GM23338 (cell line): ENCODE data around the gene SH2D6. TPM values are rescaled to one million over a fixed set of nuclear protein-coding genes. Genes with fewer than 3 reads are reported as not detected.

Experiments
- ATAC-seq: fragments of 200-7000 bp; cut with Tn5 transposase; 3 replicates; pipeline ENCODE4 v1.9.1; 2020
- DNase-seq: peaks from one replicate; pipeline ENCODE4 v3.0.0-alpha.2; 2015; ENCODE audit warnings: low spot score
- H2AFZ ChIP-seq: fragments of 200-600 bp; sonication (generic); 2 replicates; pipeline ENCODE4 v1.8.0; 2016; ENCODE audit warnings: antibody characterized with exemption, mild to moderate bottlenecking, moderate library complexity
- H3F3A ChIP-seq: fragments of 200-600 bp; sonication (generic); replicated peaks from 2 replicates; pipeline ENCODE4 v1.8.0; 2017; ENCODE audit warnings: antibody characterized with exemption, mixed run types, low read depth
- H3K27ac ChIP-seq: fragments of 200-600 bp; sonication (generic); 2 replicates; pipeline ENCODE4 v1.6.1; 2016; ENCODE audit warnings: low read depth
- H3K27me3 ChIP-seq: fragments of 200-600 bp; sonication (generic); 2 replicates; pipeline ENCODE4 v1.8.0; 2016; ENCODE audit warnings: mild to moderate bottlenecking, mixed run types, moderate library complexity; ENCODE audit not compliant: insufficient read depth
- H3K36me3 ChIP-seq: fragments of 200-600 bp; sonication (generic); 2 replicates; pipeline ENCODE4 v1.8.0; 2016; ENCODE audit warnings: mild to moderate bottlenecking; ENCODE audit not compliant: insufficient read depth
- H3K4me1 ChIP-seq: fragments of 200-600 bp; sonication (generic); 2 replicates; pipeline ENCODE4 v1.8.0; 2016; ENCODE audit warnings: mild to moderate bottlenecking, moderate library complexity; ENCODE audit not compliant: insufficient read depth
- H3K4me2 ChIP-seq: fragments of 200-600 bp; sonication (generic); 2 replicates; pipeline ENCODE4 v1.7.1; 2017; ENCODE audit warnings: mixed run types
- H3K4me3 ChIP-seq: fragments of 200-600 bp; sonication (generic); 2 replicates; pipeline ENCODE4 v1.6.1; 2016; ENCODE audit warnings: mixed run types
- H3K79me2 ChIP-seq: fragments of 200-600 bp; sonication (generic); replicated peaks from 2 replicates; pipeline ENCODE4 v1.8.0; 2017; ENCODE audit warnings: mild to moderate bottlenecking; ENCODE audit not compliant: insufficient read depth
- H3K9me2 ChIP-seq: fragments of 200-600 bp; sonication (generic); 2 replicates; pipeline ENCODE4 v1.8.0; 2017; ENCODE audit not compliant: insufficient read depth
- H4K20me1 ChIP-seq: fragments of 200-600 bp; sonication (generic); replicated peaks from 2 replicates; pipeline ENCODE4 v1.8.0; 2017; ENCODE audit warnings: mild to moderate bottlenecking; ENCODE audit not compliant: insufficient read depth
- H3K27ac Mint-ChIP-seq: 2 replicates; pipeline ENCODE4 v1.8.0; 2020; ENCODE audit warnings: inconsistent platforms, mild to moderate bottlenecking, moderate library complexity, mixed read lengths
- H3K27me3 Mint-ChIP-seq: 3 replicates; pipeline ENCODE4 v1.8.0; 2022; ENCODE audit warnings: low read depth, mild to moderate bottlenecking, moderate library complexity, mixed read lengths, inconsistent platforms; ENCODE audit not compliant: insufficient read depth, poor library complexity
- H3K36me3 Mint-ChIP-seq: 3 replicates; pipeline ENCODE4 v1.8.0; 2021; ENCODE audit warnings: low read depth, mild to moderate bottlenecking, inconsistent platforms, moderate library complexity, mixed read lengths
- H3K4me1 Mint-ChIP-seq: 3 replicates; pipeline ENCODE4 v1.8.0; 2020; ENCODE audit warnings: mild to moderate bottlenecking, inconsistent platforms, mixed read lengths
- H3K4me3 Mint-ChIP-seq: 3 replicates; pipeline ENCODE4 v1.8.0; 2021; ENCODE audit warnings: moderate library complexity, mild to moderate bottlenecking, inconsistent platforms, mixed read lengths
- H3K9me3 Mint-ChIP-seq: 3 replicates; pipeline ENCODE4 v1.8.0; 2020; ENCODE audit warnings: moderate library complexity, mild to moderate bottlenecking, inconsistent platforms, mixed read lengths
- CREB1 ChIP-seq: fragments of 250-450 bp; sonication (Bioruptor Pico); IDR thresholded peaks from 2 replicates; pipeline ENCODE4 v1.5.0; 2020; ENCODE audit warnings: low read depth, mild to moderate bottlenecking, moderate library complexity
- ETS1 ChIP-seq: IDR thresholded peaks from 2 replicates; pipeline ENCODE4 v1.6.1; 2016; ENCODE audit warnings: antibody characterized with exemption
- EZH2 ChIP-seq: fragments of 200-600 bp; sonication (generic); IDR thresholded peaks from one replicate; pipeline ENCODE4 v1.8.0; 2017; ENCODE audit warnings: antibody characterized with exemption, mild to moderate bottlenecking, low read depth; ENCODE audit not compliant: unreplicated experiment
- EZH2phosphoT487 ChIP-seq: fragments of 200-600 bp; sonication (generic); IDR thresholded peaks from one replicate; pipeline ENCODE4 v1.8.1; 2018; ENCODE audit warnings: antibody characterized with exemption; ENCODE audit not compliant: unreplicated experiment
- JUNB ChIP-seq: IDR thresholded peaks from one replicate; pipeline ENCODE4 v1.6.1; 2016; ENCODE audit warnings: antibody characterized with exemption; ENCODE audit not compliant: unreplicated experiment
- NANOG ChIP-seq: IDR thresholded peaks from 2 replicates; pipeline ENCODE4 v1.6.1; 2016; ENCODE audit warnings: antibody characterized with exemption, borderline replicate concordance
- POLR2AphosphoS5 ChIP-seq: IDR thresholded peaks from 2 replicates; pipeline ENCODE4 v1.6.1; 2016; ENCODE audit warnings: antibody characterized with exemption, low read depth
- STAT1 ChIP-seq: IDR thresholded peaks from one replicate; pipeline ENCODE4 v1.6.1; 2016; ENCODE audit warnings: antibody characterized with exemption; ENCODE audit not compliant: unreplicated experiment
- ZNF114 ChIP-seq: fragments of 250-450 bp; sonication (Bioruptor Pico); IDR thresholded peaks from 2 replicates; pipeline ENCODE4 v1.5.0; 2020; ENCODE audit warnings: mild to moderate bottlenecking, moderate library complexity
- ZNF331 ChIP-seq: fragments of 250-450 bp; sonication (Bioruptor Pico); IDR thresholded peaks from 2 replicates; pipeline ENCODE4 v1.5.0; 2020; ENCODE audit warnings: low read depth, mild to moderate bottlenecking, moderate library complexity
- ZNF462 ChIP-seq: fragments of 250-450 bp; sonication (Bioruptor Pico); IDR thresholded peaks from 2 replicates; pipeline ENCODE4 v1.5.0; 2020; ENCODE audit warnings: mild to moderate bottlenecking, moderate library complexity
- long read RNA-seq: library from polyadenylated mRNA; unstranded; transcript quantifications from one replicate; pipeline ENCODE4 v2.0.0, GENCODE V29; 2020; ENCODE audit not compliant: unreplicated experiment
- polyA plus RNA-seq: library from polyadenylated mRNA; unstranded; fragments of >200 nt; fragmentation: Nextera tagmentation; extraction: Ambion mirVana; gene quantifications from 2 replicates; pipeline ENCODE4 v1.2.1, GENCODE V29; 2016
- total RNA-seq: library from RNA; depleted of rRNA; stranded (reverse); fragments of >200 nt; shearing (Covaris generic); gene quantifications from 2 replicates; pipeline ENCODE4 v1.2.3, GENCODE V29; 2014; rRNA removed

The SH2D6 gene
- not detected in 2 replicates for total RNA-seq
- 0.26 and 0.37 TPM in 2 replicates for polyA plus RNA-seq
- long read RNA-seq, partial matches to known transcripts: 0 of 1 reads
- long read RNA-seq, other reads (novel, unspliced or antisense): 1 of 1 reads

DNA sequence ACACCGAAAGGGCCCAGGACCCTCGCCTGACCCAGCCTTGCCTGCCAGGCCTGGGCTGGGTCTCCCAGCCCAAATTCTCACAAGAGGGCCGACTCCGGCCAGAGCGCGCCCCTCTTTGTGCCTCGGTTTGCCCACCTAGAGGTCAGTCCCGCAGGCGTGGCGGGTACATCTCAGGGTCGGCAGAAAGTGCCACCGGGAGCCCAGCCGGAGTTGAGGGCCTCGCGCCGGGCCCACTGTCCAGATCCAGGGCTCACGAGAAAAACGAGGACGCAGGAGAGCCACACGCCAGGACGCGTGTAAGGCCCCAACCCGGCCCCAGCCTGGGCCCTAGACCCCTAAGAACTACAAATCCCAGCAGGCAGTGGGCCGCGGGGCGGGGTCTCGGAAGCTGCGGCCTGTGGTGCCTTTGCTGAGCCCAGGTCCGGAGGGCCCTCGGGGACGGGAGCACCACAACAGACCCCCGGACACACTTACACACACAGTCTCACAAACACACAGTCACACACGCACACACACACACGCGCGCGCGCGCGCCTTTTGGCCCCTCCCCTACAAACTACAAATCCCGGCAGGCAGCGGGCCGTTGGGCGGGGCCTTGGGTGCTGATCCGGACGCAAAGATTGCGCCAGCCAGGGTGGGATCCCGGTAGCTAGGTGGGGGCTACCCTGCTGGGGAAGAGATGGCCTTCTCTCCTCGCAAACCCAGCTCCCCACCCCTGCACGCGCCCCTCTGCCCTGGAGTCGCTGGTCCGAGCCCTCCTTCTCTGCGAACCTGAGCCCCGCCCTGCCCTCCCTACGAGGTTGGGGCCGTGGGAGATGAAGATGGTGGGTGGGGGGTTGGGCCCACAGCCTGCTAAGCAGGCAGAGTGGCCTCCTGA lies at the start of gene SH2D6:
Gene SH2D6 (plus strand): TSS at position 583 of the 877 bp plus-strand sequence. CDS start 10,752 bp downstream, outside the sequence.
- peaks cover 29% of the 10 kb centered on the region for H3K4me1 Mint-ChIP-seq
- peak within 1 kb of the TSS; percentile 83 for H3K4me3 Mint-ChIP-seq
- Histone ChIP-seq H3K4me3 (peak within 1 kb of the TSS; percentile 93), H3K9me2 (no peaks in the 10 kb centered on the region), H3F3A (peaks cover 13% of the 10 kb centered on the region; the same call in 1 of the 2 replicates), H3K36me3 (no peaks in the 10 kb centered on the region), H3K79me2 (peaks cover 4% of the 10 kb centered on the region; the same call in 1 of the 2 replicates), H3K27ac (peak within 1 kb of the TSS; percentile 94), H4K20me1 (no peaks in the 10 kb centered on the region), H3K27me3 (no peaks in the 10 kb centered on the region), H2AFZ (peak within 1 kb of the TSS; percentile 98; the same call in 1 of the 2 replicates), H3K4me1 (peaks cover 29% of the 10 kb centered on the region), H3K4me2 (peak within 1 kb of the TSS; percentile 94)
- H3K27me3 Mint-ChIP-seq: peaks cover 30% of the 10 kb centered on the region
- no peaks in the 10 kb centered on the region; the same call in 2 of the 3 replicates for H3K36me3 Mint-ChIP-seq
- ATAC-seq: peak; percentile 74
- peak within 1 kb of the TSS; percentile 96 for H3K27ac Mint-ChIP-seq
- DNase-seq: peak; percentile 94
- TF ChIP-seq ZNF114 (CRISPR knock-in tag): no peak
- 0 out of 2 replicates have a peak, but pooled peaks have one; percentile 66 for TF ChIP-seq POLR2AphosphoS5
- TF ChIP-seq ETS1: peak; percentile 93
- no peak for TF ChIP-seq STAT1
- TF ChIP-seq EZH2phosphoT487: no peak
- TF ChIP-seq NANOG: no peak
- TF ChIP-seq CREB1 (CRISPR knock-in tag): peak; percentile 48; the same call in 1 of the 2 replicates
- no peaks in the 10 kb centered on the region for H3K9me3 Mint-ChIP-seq

DNA sequence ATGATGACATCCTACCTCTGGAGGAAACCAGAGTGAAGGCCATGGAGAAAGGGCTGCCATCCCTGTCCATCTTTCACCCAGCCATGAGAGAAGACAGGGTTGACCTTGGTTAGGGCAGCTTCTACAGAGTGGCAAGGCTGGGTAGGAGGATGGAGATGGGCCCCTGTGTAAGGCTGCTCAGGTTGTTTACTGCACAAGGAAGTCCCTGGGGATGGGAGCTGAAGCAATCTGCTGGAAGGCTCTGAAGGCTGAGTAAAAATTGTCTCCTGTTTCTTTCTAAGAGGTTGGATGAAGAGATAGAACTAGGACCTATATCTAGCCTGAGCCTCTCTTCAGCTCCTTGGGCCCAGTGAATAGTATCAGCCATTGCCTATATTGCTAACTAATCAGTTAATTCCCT lies 49.6 kb upstream of the SH2D6 start:
- Histone ChIP-seq H3K36me3 (no peaks in the 10 kb centered on the region), H3K27ac (no peak overlapping the region), H2AFZ (no peak overlapping the region), H3K4me2 (no peak overlapping the region), H3K79me2 (no peaks in the 10 kb centered on the region), H3K27me3 (no peaks in the 10 kb centered on the region), H3K4me3 (no peak overlapping the region), H4K20me1 (no peaks in the 10 kb centered on the region), H3F3A (0 out of 2 replicates have a peak, but pooled peaks cover 3% of the 10 kb centered on the region), H3K9me2 (no peaks in the 10 kb centered on the region), H3K4me1 (no peaks in the 10 kb centered on the region)
- ATAC-seq (no peak), DNase-seq (no peak)
- Mint-ChIP-seq H3K36me3 (peaks cover 6% of the 10 kb centered on the region; the same call in 2 of the 3 replicates), H3K27ac (no peak overlapping the region), H3K4me3 (no peak overlapping the region), H3K27me3 (no peaks in the 10 kb centered on the region), H3K4me1 (no peaks in the 10 kb centered on the region), H3K9me3 (no peaks in the 10 kb centered on the region; the same call in 2 of the 3 replicates)
- TF ChIP-seq EZH2phosphoT487 (no peak), ZNF114 (CRISPR knock-in tag) (no peak), POLR2AphosphoS5 (no peak), STAT1 (no peak), JUNB (no peak), ETS1 (no peak), ZNF462 (CRISPR knock-in tag) (no peak), ZNF331 (CRISPR knock-in tag) (no peak), EZH2 (no peak)
